Activated CD4-positive, CD25-positive, alpha-beta regulatory T cell (primary cell): ENCODE measurements around the gene RASSF8.

Experiments
- DNase-seq, 4 experiments: peaks; one replicate each; lab custom pipeline; 2025; lab: John Stamatoyannopoulos, UW

Gene RASSF8

DNA sequence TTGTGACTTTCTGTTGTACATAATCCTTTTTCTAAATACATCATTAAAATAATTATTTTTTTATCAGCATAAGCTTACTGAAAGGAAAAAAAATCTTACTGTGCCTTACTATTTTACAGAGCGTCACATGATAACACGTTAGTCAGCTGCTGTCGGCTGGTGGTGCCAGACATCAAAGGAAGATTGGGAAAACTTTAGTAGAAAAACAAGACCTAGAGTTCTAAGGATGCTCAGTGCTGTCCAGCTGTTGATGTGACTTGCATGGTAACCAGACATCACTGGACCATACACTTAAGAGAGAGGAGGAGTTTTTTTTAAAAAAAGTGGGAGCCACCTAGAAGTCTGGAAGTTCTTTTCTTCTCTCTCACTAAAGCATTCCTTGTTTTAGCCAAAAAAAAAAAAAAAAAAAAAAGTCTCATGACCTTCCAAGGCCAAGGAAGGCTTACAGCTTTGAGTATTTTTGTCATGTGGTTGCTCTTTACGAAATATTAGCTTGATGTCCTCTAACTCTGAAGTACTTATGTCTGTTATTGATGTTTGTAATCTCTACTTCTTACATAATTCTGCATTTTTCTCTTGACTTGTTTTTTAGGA lies 4.5 kb downstream of the RASSF8 start:
- DNase-seq, result no peak

DNA sequence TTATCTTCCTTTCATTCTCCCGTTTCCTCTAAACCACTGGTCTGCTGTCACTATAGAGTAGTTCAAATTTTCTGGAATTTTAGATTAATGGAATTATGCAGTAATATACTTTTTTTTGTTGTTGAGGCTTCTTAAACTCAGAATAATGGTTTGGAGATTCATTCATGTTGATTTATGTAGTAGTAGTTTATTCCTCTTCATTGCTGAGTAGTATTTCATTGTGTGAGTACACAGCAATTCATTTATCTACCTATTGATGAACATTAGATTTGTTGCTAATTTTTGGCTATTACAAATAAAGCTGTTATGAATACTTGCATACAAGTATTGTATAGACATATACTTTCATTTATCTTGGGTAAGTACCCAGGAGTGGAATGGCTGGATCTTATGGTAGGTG lies 7.2 kb downstream of the RASSF8 start:
- DNase-seq, result no peak

DNA sequence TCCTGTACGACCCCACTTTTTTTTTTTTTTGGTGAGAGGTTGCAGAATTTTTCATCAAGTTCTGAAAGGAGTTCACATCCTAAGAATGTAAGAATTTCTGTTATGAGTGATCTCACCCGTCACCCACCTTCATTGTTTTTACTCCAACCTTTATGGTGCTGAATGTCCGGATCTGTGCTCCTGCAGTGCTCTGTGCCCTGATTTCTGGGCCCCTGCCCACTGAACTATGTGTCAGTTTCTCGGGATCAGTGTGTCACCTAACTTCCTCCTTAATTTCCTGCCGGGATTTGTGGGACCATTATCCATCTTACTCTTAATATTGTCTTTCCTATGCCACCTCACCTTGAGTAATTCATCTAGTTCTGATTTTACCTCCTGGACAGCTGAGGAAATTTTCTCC lies 11.6 kb downstream of the RASSF8 start:
- no peak for DNase-seq

DNA sequence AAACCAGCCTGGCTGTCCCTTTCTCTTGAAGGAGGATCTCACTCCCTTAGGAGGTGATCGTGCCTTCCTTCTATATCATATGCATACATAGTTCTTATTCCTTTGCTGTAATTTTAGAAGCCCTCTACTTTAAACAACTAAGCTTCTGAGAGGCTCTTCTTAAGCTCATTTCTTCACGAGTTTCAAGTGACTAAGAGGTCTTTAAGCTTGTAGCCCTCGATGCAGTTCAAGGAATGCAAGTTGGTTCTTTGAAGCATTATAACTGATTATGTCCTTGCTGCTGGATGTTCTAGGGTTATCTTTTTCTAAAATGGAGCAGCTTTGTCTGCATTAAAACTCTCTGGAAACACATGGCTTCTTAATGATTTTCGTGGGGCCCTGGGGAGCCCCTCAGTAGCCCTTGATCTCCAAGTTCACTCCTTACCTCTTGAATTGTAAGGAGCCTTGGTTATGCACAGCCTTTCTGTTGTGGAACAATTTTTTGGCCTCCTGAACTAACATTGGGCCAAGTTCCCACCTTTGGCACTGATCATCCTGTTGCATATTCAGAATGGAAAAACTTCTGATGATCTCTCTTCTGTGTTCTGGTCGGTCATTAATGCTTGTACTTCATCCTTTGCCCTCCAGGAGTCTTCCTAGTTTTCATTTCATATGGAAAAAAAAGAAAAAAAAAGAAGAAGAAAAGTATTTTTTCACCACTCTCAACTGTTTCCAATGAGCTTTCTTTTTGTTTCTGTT lies 12.6 kb downstream of the RASSF8 start:
- no peak for DNase-seq

DNA sequence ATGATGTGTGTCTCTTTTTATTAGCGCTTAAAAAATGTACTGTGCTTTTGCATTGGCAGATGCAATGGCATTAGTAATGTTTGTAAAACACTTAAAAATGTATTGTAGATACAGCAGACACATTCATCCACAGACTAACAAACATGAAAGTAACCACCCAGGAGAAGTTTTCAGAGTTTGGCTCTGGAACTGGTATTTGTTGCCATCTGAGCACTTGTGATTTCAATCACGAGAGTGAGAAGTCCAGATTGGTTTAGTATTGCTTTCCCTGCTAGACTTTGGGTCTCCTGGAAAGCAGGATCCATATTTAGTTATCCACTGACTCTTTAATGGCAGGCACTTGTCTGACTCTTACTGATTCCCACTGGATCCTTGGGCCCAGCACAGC lies 13.2 kb downstream of the RASSF8 start:
- DNase-seq, result no peak

DNA sequence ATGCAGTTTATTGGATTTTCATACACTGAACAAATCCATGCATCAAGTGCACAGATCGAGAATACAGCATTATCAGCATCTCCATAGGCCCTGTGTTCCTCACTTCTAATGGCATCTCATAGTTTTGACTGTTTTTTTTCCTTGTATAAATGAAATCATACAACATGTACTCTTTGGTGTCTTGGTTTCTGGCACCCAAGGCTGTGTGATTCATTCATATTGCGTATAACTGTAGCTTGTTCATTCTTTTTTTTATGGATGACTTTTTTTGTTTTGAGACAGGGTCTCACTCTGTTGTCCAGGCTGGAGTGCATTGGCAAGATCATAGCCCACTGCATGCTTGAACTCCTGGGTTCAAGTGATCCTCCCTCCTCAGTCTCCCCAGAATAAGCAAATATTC lies 14.3 kb downstream of the RASSF8 start:
- no peak for DNase-seq

DNA sequence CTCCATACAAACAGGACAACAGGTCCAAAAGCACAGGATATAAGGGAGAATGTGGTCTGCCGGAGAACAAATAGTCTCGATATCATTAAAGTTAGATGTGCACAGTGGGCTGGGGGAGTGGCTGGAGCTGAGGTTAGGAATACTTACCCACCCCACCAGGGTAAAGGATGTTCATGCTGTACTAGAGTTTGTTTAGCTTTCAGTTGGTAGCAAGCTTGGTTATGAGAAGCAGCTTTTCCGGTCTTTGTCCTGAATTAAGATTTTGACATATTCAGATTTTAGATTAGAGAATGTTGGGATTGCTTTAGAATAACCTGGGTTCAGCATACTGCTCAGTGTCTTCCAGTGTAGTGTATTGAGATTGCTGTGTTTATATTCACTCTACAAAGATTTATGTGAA lies 16.7 kb downstream of the RASSF8 start:
- no peak for DNase-seq

DNA sequence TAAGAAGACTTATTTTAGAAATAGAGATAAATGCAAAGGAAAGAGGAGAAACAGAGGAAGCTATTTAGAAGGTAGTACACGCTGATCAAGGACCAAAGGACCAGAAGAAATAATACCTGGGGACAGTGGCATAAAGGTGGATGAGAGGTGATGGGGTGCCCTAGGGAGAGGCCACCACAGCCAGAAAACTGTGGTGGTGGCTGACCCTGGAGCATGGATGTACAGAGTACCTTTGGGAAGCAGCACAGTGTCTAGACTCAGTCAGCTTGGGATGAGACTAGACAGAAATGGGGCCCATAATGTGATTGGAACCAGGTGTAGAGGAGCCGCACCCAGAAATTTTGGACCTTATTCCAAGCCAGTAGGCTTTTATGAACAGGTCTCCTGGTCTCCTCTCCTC lies 17.2 kb downstream of the RASSF8 start:
- DNase-seq, result no peak

DNA sequence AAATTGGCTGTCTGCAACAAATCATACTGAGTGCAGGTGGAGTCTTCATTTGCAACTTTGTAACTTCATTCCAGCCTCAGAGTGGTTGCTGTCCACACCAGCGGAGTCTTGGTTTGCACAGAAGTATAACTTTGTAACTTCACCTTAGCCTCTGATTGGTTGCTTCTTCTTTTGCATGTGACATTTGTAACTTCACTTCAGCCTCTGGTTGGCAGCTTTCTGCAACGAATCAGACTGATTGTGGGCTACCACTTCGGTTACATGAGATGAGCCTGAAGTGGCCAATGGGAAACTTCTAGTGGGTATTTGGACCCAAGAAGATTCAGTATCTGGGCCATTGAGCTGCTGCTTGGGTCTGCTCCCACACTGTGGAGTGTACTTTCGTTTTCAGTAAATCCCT lies 17.8 kb downstream of the RASSF8 start:
- no peak for DNase-seq

DNA sequence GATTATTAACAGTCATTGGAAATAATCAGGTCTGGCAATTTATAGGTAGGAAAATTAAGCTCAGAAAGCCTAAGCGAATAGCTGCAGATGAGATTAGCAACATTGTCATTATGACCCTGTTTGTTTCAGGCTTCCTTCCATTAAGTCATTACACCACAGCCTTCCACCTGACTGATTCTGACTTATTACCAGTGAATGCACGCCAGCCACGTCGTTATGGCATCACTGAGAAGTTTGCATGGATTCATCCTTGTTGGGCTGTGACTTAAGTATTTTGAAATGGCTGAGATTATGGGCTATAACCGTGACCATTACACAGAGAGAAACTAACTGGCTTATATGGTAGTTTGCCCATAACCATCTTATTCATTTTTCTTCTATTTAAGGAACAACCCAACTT lies 18.6 kb downstream of the RASSF8 start:
- DNase-seq, result no peak

DNA sequence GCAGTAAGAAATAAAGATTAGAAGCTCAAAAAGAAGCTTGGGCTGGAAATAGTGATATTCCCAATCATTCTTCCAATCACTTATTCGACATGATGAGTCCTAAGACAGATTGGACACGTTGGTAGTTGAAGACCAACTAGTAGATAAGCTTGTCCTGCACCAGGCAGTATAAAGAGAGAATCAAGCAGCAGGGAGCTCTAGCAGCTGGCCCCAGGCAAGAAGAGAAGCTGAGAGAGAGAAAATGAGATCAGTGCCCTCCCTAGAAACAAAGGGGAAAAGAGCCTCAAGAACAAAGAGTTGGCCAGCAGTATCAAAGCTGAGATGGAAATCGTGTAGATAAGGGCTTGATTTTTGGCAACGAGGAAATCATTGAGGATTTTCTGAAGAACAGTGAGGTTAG lies 20.6 kb downstream of the RASSF8 start:
- no peak for DNase-seq

DNA sequence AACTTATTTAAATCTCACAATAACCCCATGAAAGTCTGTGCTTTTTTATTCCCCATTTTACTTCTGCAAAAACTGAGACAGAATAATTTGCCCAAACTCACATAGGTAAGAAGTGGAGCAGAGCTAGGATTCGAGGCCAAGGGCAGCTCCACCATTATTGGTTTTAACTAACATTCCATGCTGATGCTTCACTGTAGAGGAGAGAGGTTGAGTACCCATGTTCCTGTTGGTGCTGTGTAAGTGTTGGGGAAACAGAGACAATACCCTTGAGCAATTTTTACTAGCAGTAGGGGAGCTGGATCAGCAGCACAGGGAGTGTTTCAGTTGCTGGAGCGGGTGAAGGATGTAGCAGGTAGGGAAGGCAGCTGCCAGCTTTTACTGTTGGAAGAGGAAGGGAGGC lies 21.1 kb downstream of the RASSF8 start:
- DNase-seq, result no peak

DNA sequence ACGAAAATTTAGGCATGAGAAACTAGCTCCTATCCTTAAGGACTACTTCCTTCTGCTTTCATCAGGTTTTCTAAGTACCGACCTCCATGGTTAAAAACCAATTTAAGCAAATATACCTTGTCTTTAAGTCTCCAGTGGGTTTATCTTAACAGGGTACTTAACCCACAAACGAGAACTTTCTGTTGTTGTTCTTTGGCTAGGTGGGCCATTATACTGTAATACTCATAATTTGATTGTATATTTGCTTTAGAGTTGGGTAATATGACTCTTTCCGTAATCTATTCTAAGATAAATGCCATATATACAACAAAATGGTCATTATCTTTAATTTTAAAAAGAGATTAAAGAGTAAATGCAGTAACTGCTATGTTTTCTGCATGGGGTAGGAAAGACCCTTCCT lies 21.6 kb downstream of the RASSF8 start:
- DNase-seq, result no peak

DNA sequence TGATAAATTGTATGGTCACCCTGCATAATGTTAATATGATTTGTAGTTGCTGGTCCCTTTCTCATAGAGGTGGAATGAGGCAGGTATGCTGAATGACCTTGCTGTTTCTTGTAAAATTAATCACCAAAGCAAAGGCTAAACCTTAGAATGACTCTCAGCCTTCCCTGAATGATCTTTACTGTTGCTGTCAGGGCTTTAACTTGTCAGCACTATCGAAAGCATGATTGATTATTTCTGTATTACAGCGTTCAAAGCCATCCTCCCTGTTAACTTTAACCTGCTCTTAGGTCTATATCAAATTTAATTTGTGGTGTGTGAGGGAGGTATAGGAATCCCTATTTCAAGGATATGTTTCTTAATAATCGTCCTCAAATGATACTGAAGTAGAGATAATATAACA lies 23.1 kb downstream of the RASSF8 start:
- DNase-seq, result no peak

DNA sequence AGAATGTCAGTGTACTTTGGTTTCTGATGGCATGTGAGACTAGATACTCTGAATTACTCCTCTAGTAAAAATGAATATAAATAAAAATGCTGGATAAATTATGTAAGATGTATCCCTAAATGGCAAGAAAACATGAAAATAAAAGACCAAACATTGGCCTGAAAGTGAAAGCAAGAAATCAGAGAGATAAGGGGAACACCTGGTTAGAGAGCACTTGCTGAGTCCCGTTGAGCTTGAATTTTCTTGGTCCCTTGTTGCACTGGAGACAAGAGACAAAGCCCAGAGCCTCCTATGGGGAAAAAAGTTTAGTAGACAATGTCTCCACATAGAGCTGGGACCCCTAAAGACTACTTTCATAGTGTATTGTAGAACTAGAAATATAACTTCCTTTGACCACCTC lies 23.9 kb downstream of the RASSF8 start:
- DNase-seq, result no peak

DNA sequence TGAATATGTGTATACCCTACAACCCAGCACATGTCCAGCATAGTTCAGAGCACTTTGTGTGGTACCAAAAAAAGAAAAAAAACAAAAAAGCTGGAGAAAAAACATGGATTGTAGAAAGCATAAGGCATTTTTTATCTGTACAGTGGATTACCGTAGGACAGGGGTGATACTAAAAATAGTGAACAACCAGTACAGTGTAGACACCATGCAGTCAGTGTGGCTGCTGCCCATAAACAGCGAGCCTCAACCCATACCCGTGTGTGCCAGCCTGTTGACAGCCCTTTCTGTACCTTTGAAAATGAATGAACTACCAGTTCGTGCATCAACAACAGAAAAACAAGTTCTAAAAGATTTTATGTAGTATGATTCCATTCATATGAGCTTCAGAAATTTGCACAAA lies 25.1 kb downstream of the RASSF8 start:
- no peak for DNase-seq

DNA sequence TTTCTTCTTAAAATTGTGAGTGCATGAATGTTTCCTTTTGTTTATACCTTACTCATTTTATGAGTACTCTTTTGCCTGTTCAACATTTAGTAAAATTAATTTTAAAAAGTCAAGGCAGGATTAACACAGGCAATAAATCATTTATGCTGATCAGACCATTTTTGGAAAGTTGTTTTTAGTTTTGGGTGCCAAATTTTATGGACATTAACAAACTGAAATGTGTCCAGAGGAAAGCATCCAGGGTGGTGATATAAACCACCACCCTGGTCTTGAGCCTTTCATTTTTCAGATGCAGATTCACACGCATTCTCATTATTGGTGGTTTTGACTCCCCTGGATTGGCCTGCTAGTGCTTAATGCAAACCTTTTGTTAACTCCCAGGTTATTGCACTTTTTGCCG lies 26.3 kb downstream of the RASSF8 start:
- no peak for DNase-seq

DNA sequence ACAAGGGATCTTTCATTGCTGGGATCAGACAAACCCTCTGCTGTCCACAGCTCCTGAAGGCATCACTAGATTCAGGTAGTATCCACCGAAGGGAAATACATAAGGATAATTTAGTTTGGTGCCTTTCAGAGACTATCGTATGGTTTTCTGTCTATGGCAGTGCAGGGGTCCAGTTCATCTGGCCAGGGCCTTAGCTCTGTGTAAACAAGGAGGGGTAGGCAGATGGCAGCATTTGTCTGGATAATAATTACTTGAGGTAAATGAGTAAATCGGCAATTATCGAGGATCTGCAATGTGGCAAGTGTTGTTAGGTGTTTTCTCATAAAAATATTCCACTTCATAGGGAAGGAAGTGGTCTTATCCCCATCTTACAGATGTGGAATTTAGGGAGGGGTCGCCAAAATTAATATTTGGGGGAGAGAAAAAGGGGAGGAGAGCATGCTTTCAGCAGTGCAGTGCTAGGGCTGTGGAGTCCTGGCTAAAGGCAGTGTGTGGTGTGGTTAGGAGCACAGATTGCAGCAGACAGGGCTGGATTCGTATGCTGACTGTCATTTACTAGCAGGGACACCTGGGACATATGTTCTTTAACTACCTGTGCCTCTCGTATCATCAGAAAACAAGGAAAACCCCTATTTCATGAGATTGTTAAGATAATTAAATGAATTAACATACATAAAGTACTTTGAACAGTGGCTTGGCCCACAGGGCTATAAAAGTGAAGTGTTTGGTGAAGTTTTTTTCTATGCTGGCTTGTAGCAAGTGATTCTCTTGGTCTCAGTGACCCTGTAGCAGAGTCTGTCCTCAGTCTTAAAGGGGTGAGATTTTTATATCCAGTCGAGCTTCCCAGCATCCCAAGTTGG lies 27.1 kb downstream of the RASSF8 start:
- DNase-seq, result no peak

DNA sequence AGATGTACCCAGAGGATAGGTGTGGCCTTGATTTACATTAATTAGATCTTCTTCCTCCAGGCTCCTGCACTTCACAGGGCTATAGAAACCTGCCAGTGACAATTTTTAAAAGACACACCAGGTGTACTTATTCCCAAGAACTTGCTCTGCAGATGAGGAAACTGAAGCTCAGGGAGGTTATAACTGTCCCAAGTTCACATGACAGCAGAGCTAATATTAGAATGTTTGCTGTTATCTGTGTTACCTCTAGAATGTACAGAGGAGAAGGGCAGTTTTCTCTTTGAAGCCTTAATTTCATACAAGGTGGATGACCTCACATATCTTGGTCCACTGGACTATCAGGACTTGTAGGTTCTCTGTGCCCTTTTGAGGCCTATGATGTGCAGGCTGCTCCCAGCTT lies 27.7 kb downstream of the RASSF8 start:
- no peak for DNase-seq

DNA sequence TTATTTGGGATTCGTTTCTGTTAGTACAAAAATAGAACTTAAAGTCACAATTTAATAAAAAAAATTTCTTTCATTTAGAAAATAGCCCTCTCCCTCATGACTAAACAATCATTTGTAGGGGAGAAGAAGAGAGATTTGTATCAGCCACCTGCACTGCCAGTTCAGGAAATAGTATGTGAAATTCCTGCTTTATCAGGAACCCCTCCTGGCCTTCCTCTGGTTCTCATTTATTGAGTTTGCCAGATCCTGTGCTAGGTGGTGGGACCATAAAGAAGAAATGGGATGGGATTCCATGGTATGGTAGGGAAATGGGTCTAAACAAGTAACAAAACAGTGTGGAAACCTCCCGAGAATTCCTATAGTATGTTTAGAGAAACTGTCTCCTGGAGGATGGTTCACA lies 30.0 kb downstream of the RASSF8 start:
- DNase-seq, result no peak

DNA sequence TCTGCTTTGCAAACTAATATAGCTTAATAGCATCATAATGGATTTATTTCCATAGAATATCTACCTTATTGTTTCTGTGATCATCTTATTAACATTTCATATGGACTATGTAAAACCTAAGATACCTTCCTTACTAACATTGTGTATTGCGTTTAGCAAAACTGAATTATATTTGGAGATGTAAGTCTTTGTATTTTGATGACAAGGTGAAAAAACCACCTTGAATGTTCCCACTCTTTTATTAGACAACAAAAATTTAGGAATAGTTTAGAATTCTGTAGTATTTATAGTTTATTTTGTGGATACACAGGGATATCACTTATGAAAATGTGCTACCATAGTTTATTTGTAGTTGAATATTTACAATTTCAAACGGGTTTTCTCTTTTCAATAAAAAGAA lies 32.0 kb downstream of the RASSF8 start:
- no peak for DNase-seq

DNA sequence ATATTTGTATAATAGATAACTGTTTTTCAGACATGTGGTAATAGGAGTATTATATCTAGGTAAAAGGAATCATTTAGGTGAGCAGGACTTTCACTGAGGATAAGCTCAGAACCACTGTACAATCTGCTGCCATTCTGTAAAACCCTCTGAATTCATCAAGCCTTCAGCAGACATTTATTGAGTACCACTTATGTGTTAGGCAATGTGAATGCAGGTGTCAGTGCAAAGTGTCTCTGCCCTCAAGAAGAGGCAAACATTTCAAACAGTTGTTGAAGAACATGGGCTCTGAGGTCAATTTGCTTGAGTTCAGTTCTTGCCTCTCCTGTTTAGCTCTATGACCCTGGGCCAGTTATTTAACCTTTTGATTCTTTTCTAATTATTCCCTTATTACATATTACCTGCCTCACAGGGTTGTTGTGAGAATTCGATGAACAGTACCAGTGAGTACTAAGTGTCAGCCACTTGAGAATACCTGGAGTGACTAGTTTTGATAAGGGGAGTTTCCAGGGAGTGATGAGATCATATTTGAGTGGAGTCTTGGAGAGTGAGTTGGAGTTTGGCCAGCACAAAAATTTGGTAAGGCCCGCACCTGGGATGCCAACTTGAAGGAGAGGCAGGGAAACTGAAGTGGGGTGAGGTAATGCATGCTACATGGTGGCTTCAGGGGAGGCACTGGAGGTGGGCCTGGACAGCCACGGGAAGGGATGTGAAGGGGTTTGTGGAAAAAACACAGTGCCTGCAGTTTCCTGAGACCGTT lies 33.7 kb downstream of the RASSF8 start:
- no peak for DNase-seq
